ENCODE results near the gene ZG16.
"Not testable (repeated sequence)": the region's sequence is repeated elsewhere in the genome, so short reads cannot be mapped to it uniquely, and the experiment has no call there.

Gene ZG16

GRCh38 chr16:29790183-29790948, 12.3 kb downstream of the ZG16 start, which contains the start of gene KIF22:
TSS of gene KIF22 (plus strand) at chr16:29790751. CDS start at chr16:29790760, 9 bp downstream.
- FAIRE-seq, result peak; percentile 41

- FAIRE-seq, result no peak
These were observed 13.1 kb downstream of the ZG16 start for GRCh38 chr16:29790949-29791844.

GRCh38 chr16:29791845-29792807, 14.1 kb downstream of the ZG16 start:
- no peak for FAIRE-seq

GRCh38 chr16:29793153-29793552, 15.1 kb downstream of the ZG16 start:
- not testable (repeated sequence) for FAIRE-seq

- no peak for FAIRE-seq
These were observed 16.2 kb downstream of the ZG16 start for GRCh38 chr16:29794231-29794710.

- FAIRE-seq, result no peak
These were observed 24.4 kb downstream of the ZG16 start for GRCh38 chr16:29802416-29802935.

GRCh38 chr16:29804020-29804419, 26.0 kb downstream of the ZG16 start:
- no peak for FAIRE-seq

- FAIRE-seq, result no peak
These were observed 26.6 kb downstream of the ZG16 start for GRCh38 chr16:29804455-29805231.

GRCh38 chr16:29805232-29806098, 27.4 kb downstream of the ZG16 start:
- FAIRE-seq, result no peak

- FAIRE-seq, result no peak
These were observed 28.1 kb downstream of the ZG16 start, which contains the start of gene MAZ for GRCh38 chr16:29806099-29806579. TSS of gene MAZ (plus strand) at chr16:29806529. CDS start at chr16:29806702, 173 bp downstream.

- no peak for FAIRE-seq
These were observed 28.8 kb downstream of the ZG16 start for GRCh38 chr16:29806641-29807425.

GRCh38 chr16:29807426-29808218, 29.6 kb downstream of the ZG16 start:
- FAIRE-seq, result no peak

GRCh38 chr16:29808219-29808900, 30.3 kb downstream of the ZG16 start:
- FAIRE-seq, result no peak

GRCh38 chr16:29809031-29809747, 31.1 kb downstream of the ZG16 start:
- no peak for FAIRE-seq

- no peak for FAIRE-seq
These were observed 32.0 kb downstream of the ZG16 start for GRCh38 chr16:29809850-29810698.

- no peak for FAIRE-seq
These were observed 32.7 kb downstream of the ZG16 start for GRCh38 chr16:29810699-29811169.
